Glutamatergic neuron (in vitro differentiated cells): Measurements from ENCODE around the gene ITPR1. TPM values are rescaled to one million over a fixed set of nuclear protein-coding genes. Genes with fewer than 3 reads are reported as not detected.

ENCODE experiments used
- DNase-seq: peaks from one replicate; pipeline ENCODE4 v3.0.0; 2022
- H3K27ac Mint-ChIP-seq: one replicate; pipeline ENCODE4 v1.8.0; 2020; ENCODE audit warnings: mild to moderate bottlenecking, mixed read lengths, inconsistent platforms; ENCODE audit not compliant: unreplicated experiment
- H3K27me3 Mint-ChIP-seq: one replicate; pipeline ENCODE4 v1.8.0; 2020; ENCODE audit warnings: mild to moderate bottlenecking, moderate library complexity, mixed read lengths, inconsistent platforms; ENCODE audit not compliant: unreplicated experiment
- H3K36me3 Mint-ChIP-seq: one replicate; pipeline ENCODE4 v1.8.0; 2020; ENCODE audit warnings: mild to moderate bottlenecking, mixed read lengths, inconsistent platforms; ENCODE audit not compliant: unreplicated experiment
- H3K4me1 Mint-ChIP-seq: one replicate; pipeline ENCODE4 v1.8.0; 2020; ENCODE audit warnings: mild to moderate bottlenecking, low read depth, mixed read lengths, inconsistent platforms; ENCODE audit not compliant: unreplicated experiment
- H3K4me3 Mint-ChIP-seq: one replicate; pipeline ENCODE4 v1.8.0; 2020; ENCODE audit warnings: mild to moderate bottlenecking, mixed read lengths, inconsistent platforms; ENCODE audit not compliant: unreplicated experiment
- H3K9me3 Mint-ChIP-seq: one replicate; pipeline ENCODE4 v1.8.0; 2020; ENCODE audit warnings: mild to moderate bottlenecking, moderate library complexity, mixed read lengths, inconsistent platforms; ENCODE audit not compliant: unreplicated experiment
- CTCF ChIP-seq: fragments of 200-600 bp; sonication (generic); IDR thresholded peaks from one replicate; pipeline ENCODE4 v1.5.0; 2021; ENCODE audit not compliant: partially characterized antibody, unreplicated experiment
- total RNA-seq: library from RNA; stranded (reverse); fragmentation: NEBNext Ultra II Directional; extraction: Animal tissue kit (Norgen Biotek cat#: 25700); gene quantifications from one replicate; pipeline ENCODE4 v1.2.1, GENCODE V29; 2021; ENCODE audit not compliant: unreplicated experiment

Gene ITPR1
- total RNA-seq, 1 donor from 2014 or later, result 6.9 TPM

DNA sequence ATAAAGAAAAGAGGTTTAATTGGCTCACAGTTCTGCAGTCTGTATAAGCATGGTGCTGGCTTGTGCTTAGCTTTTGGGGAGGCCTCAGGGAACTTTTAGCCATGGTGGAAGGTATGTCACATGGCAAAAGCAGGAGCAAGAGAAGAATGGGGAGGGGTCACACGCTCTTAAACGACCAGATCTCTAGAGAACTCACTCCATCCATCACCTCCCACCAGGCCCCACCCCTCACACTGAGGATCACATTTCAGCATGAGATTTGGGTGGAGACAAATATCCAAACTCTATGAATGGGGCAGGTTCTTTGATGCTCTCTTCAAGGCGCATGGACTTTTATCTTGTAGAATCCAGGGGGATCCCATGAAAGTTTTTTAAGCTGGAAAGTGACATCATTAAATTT lies 75.7 kb downstream of the ITPR1 start:
- no peaks in the 10 kb centered on the region for H3K27me3 Mint-ChIP-seq
- no peak for DNase-seq

GRCh38 chr3:4570840-4571621 lies 77.9 kb downstream of the ITPR1 start:
- TF ChIP-seq CTCF, result no peak
- Mint-ChIP-seq H3K4me3 (no peak overlapping the region), H3K36me3 (no peaks in the 10 kb centered on the region), H3K27me3 (no peaks in the 10 kb centered on the region), H3K9me3 (no peaks in the 10 kb centered on the region), H3K27ac (no peak overlapping the region), H3K4me1 (peaks cover 2% of the 10 kb centered on the region)
- DNase-seq, result no peak

More for the DNA sequence above, 75.7 kb downstream of the ITPR1 start:
- no peak for TF ChIP-seq CTCF
- no peaks in the 10 kb centered on the region for H3K36me3 Mint-ChIP-seq
- H3K9me3 Mint-ChIP-seq, result no peaks in the 10 kb centered on the region
- H3K27ac Mint-ChIP-seq, result no peak overlapping the region
- no peak overlapping the region for H3K4me3 Mint-ChIP-seq
- H3K4me1 Mint-ChIP-seq, result peaks cover 2% of the 10 kb centered on the region

GRCh38 chr3:4571690-4572334 lies 78.7 kb downstream of the ITPR1 start:
- no peak for DNase-seq
- H3K27me3 Mint-ChIP-seq, result no peaks in the 10 kb centered on the region

GRCh38 chr3:4573153-4573552 lies 80.0 kb downstream of the ITPR1 start:
- no peaks in the 10 kb centered on the region for H3K27me3 Mint-ChIP-seq

More at GRCh38 chr3:4571690-4572334, 78.7 kb downstream of the ITPR1 start:
- no peak overlapping the region for H3K4me3 Mint-ChIP-seq
- H3K27ac Mint-ChIP-seq, result no peak overlapping the region
- no peaks in the 10 kb centered on the region for H3K9me3 Mint-ChIP-seq
- peaks cover 2% of the 10 kb centered on the region for H3K4me1 Mint-ChIP-seq
- TF ChIP-seq CTCF, result no peak
- no peaks in the 10 kb centered on the region for H3K36me3 Mint-ChIP-seq

More at GRCh38 chr3:4573153-4573552, 80.0 kb downstream of the ITPR1 start:
- Mint-ChIP-seq H3K4me3 (no peak overlapping the region), H3K27ac (no peak overlapping the region), H3K4me1 (peaks cover 2% of the 10 kb centered on the region), H3K9me3 (no peaks in the 10 kb centered on the region), H3K36me3 (no peaks in the 10 kb centered on the region)
- TF ChIP-seq CTCF, result no peak
- DNase-seq, result no peak
